Osteoblast (primary cell): ENCODE measurements around the gene GRAP. TPM values are rescaled to one million over a fixed set of nuclear protein-coding genes. Genes with fewer than 3 reads are reported as not detected.

ENCODE experiments used
- DNase-seq: peaks from one replicate; pipeline ENCODE4 v3.0.0; 2011; ENCODE audit warnings: low spot score, mixed read lengths; ENCODE audit not compliant: insufficient read length; ENCODE audit errors: missing footprints
- H2AFZ ChIP-seq: 2 replicates; pipeline ENCODE4 v1.6.0; 2011; ENCODE audit warnings: mild to moderate bottlenecking, low read length
- H3K27ac ChIP-seq: 2 replicates; pipeline ENCODE4 v1.5.1; 2011; ENCODE audit warnings: mild to moderate bottlenecking, low read depth, low read length, moderate library complexity
- H3K27me3 ChIP-seq: 2 replicates; pipeline ENCODE4 v1.6.0; 2012; ENCODE audit warnings: mild to moderate bottlenecking, control low read depth, inconsistent platforms, low read length, moderate library complexity; ENCODE audit not compliant: insufficient read depth
- H3K36me3 ChIP-seq: 2 replicates; pipeline ENCODE4 v1.5.1; 2011; ENCODE audit warnings: mild to moderate bottlenecking, low read length, control low read depth, moderate library complexity; ENCODE audit not compliant: insufficient read depth
- H3K4me1 ChIP-seq: 2 replicates; pipeline ENCODE4 v1.5.1; 2011; ENCODE audit warnings: mild to moderate bottlenecking, low read length, control low read depth, moderate library complexity; ENCODE audit not compliant: insufficient read depth
- H3K4me2 ChIP-seq: 2 replicates; pipeline ENCODE4 v1.6.0; 2011; ENCODE audit warnings: mild to moderate bottlenecking, low read length; ENCODE audit not compliant: insufficient read depth
- H3K4me3 ChIP-seq: fragments of 200-600 bp; sonication (generic); 3 replicates; pipeline ENCODE4 v1.5.1; 2012; ENCODE audit warnings: mild to moderate bottlenecking, low read length, inconsistent platforms; ENCODE audit not compliant: insufficient read depth
- H3K79me2 ChIP-seq: 2 replicates; pipeline ENCODE4 v1.6.0; 2012; ENCODE audit warnings: mild to moderate bottlenecking, low read length, control low read depth, inconsistent platforms; ENCODE audit not compliant: insufficient read depth
- H3K9me3 ChIP-seq: 2 replicates; pipeline ENCODE4 v1.5.1; 2011; ENCODE audit warnings: low read depth, low read length, control low read depth
- H4K20me1 ChIP-seq: 2 replicates; pipeline ENCODE4 v1.6.0; 2012; ENCODE audit warnings: mild to moderate bottlenecking, low read length, control low read depth; ENCODE audit not compliant: insufficient read depth
- CTCF ChIP-seq: IDR thresholded peaks from 2 replicates; pipeline ENCODE4 v1.5.1; 2011; ENCODE audit warnings: mild to moderate bottlenecking, low read depth, low read length, moderate library complexity; ENCODE audit errors: extremely low read depth
- total RNA-seq: library from RNA; depleted of rRNA; stranded (reverse); fragments of >200 nt; gene quantifications from 2 replicates; pipeline ENCODE4 v1.2.3, GENCODE V29; 2012

Gene GRAP
- total RNA-seq, 1 donor = not detected

GRCh38 chr17:18993905-18994526 lies 52.7 kb downstream of the GRAP start:
- no peak for TF ChIP-seq CTCF
- H4K20me1 ChIP-seq = peaks cover 48% of the 10 kb centered on the region

DNA sequence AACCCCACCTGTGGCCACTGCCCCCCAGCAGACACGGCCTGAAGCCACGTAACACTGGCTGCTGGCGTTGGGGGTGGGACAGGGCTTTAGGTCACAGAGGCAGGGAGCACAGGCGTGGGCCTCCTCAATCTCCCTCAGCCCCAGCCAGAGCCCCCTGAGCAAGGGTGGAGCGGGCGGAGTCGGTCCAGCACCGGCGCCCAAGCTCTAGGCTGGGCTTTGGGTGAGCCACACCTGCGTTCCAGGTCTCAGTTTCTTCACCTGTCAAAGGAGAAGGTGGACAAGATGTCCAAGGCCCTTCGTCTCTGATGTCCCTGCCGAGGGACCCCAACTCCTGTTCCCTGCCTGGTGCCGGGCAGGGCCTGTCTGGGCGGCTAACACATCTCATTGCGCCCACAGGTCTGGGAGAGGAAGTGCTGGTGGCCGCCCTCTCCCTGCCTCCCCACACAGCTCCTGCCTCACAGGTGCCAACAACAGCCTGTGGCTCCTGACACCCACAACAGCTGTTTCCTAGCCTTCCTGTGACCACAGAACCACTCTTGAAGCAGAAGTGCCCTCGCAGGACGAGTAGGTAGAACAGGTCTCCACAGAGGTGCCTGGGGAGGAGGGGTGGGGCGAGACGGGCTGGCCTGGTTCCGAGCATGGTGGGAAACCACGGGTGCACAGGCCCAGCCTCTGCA lies 54.2 kb downstream of the GRAP start:
- Histone ChIP-seq H2AFZ (no peak overlapping the region), H3K27ac (no peak overlapping the region), H3K79me2 (peaks cover 86% of the 10 kb centered on the region), H3K4me3 (no peak overlapping the region), H3K4me2 (no peak overlapping the region), H4K20me1 (peaks cover 39% of the 10 kb centered on the region), H3K4me1 (no peaks in the 10 kb centered on the region), H3K27me3 (no peaks in the 10 kb centered on the region), H3K36me3 (peaks cover 24% of the 10 kb centered on the region), H3K9me3 (no peaks in the 10 kb centered on the region)
- TF ChIP-seq CTCF = no peak
- DNase-seq = no peak

More at GRCh38 chr17:18993905-18994526, 52.7 kb downstream of the GRAP start:
- H2AFZ ChIP-seq = no peak overlapping the region
- no peak overlapping the region for H3K27ac ChIP-seq
- H3K4me1 ChIP-seq = no peaks in the 10 kb centered on the region
- no peak overlapping the region for H3K4me3 ChIP-seq
- no peak for DNase-seq
- peaks cover 22% of the 10 kb centered on the region for H3K36me3 ChIP-seq
- H3K27me3 ChIP-seq = no peaks in the 10 kb centered on the region
- H3K4me2 ChIP-seq = no peak overlapping the region
- no peaks in the 10 kb centered on the region for H3K9me3 ChIP-seq
- H3K79me2 ChIP-seq = peaks cover 95% of the 10 kb centered on the region

- Histone ChIP-seq H3K4me2 (no peak overlapping the region), H3K9me3 (no peaks in the 10 kb centered on the region), H2AFZ (no peak overlapping the region), H3K4me1 (no peaks in the 10 kb centered on the region), H4K20me1 (peaks cover 32% of the 10 kb centered on the region), H3K27me3 (no peaks in the 10 kb centered on the region), H3K79me2 (peaks cover 77% of the 10 kb centered on the region), H3K36me3 (peaks cover 22% of the 10 kb centered on the region), H3K27ac (no peak overlapping the region), H3K4me3 (no peak overlapping the region)
- no peak for DNase-seq
- TF ChIP-seq CTCF = no peak
These were observed 55.0 kb downstream of the GRAP start for GRCh38 chr17:18991531-18992315.

DNA sequence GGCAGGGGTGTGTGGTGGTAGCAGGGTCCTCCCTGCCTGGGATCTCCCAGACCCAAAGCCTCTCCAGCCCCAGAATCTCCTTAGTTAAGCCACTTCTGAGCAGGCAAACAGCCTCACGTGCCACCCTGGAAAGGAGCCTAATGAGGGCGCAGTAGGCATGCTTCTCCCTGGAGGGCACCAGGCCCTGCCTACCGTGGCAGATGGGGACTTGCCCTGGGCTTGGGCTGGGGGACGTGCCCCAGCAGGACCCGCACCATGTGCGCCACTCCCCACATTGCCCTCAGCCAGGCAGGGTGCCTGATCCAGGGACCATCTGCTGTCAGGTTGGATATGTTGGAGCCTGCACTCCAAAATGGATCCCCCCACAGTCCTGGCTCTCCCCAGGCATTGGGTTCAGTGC lies 56.4 kb downstream of the GRAP start:
- Histone ChIP-seq H3K9me3 (no peaks in the 10 kb centered on the region), H3K4me2 (no peak overlapping the region), H4K20me1 (peaks cover 30% of the 10 kb centered on the region), H3K79me2 (peaks cover 65% of the 10 kb centered on the region), H3K27me3 (no peaks in the 10 kb centered on the region), H3K4me1 (no peaks in the 10 kb centered on the region), H2AFZ (no peak overlapping the region), H3K27ac (no peak overlapping the region), H3K36me3 (peaks cover 15% of the 10 kb centered on the region), H3K4me3 (no peak overlapping the region)
- no peak for TF ChIP-seq CTCF
- no peak for DNase-seq
